Activated T-cell treated with anti-CD3 and anti-CD28 coated beads, Interleukin-2, amount 50 U/mL, for 4 hours (primary cell): ENCODE measurements around the gene ADRM1. TPM values are rescaled to one million over a fixed set of nuclear protein-coding genes. Genes with fewer than 3 reads are reported as not detected.

ENCODE experiments used
- ATAC-seq, 2 donors: fragments of 200-7000 bp; cut with Tn5 transposase; one replicate each; pipeline ENCODE4 v1.10.0; 2021
- DNase-seq: peaks from one replicate; pipeline ENCODE4 v3.0.0-alpha.2; 2020
- H3K27me3 Mint-ChIP-seq: one replicate; pipeline ENCODE4 v1.8.0; 2021; ENCODE audit warnings: low read depth, mixed read lengths
- H3K36me3 Mint-ChIP-seq: one replicate; pipeline ENCODE4 v1.8.0; 2022; ENCODE audit warnings: mixed read lengths; ENCODE audit not compliant: insufficient read depth
- H3K4me1 Mint-ChIP-seq: one replicate; pipeline ENCODE4 v1.8.0; 2021; ENCODE audit warnings: low read depth, mixed read lengths
- H3K4me3 Mint-ChIP-seq: one replicate; pipeline ENCODE4 v1.8.0; 2021; ENCODE audit warnings: mild to moderate bottlenecking, moderate library complexity, mixed read lengths
- H3K9me3 Mint-ChIP-seq: one replicate; pipeline ENCODE4 v1.8.0; 2021; ENCODE audit warnings: mixed read lengths
- total RNA-seq, 3 donors: library from RNA; stranded (reverse); gene quantifications; one replicate each; pipeline ENCODE4 v1.2.1, GENCODE V29; 2021

ADRM1 gene
- total RNA-seq, 3 donors from 2014 or later = 259 to 285 (median 274) TPM

- DNase-seq (no peak), ATAC-seq (no peak)
- Mint-ChIP-seq H3K4me1 (no peaks in the 10 kb centered on the region), H3K27me3 (peaks cover 9% of the 10 kb centered on the region), H3K36me3 (no peaks in the 10 kb centered on the region), H3K4me3 (no peak overlapping the region), H3K9me3 (no peaks in the 10 kb centered on the region)
Measured at GRCh38 chr20:62336775-62337557, 34.2 kb downstream of the ADRM1 start.

- ATAC-seq = no peak
- no peaks in the 10 kb centered on the region for H3K4me1 Mint-ChIP-seq
Measured at GRCh38 chr20:62337558-62338293, 34.9 kb downstream of the ADRM1 start.

GRCh38 chr20:62338294-62338620 lies 35.5 kb downstream of the ADRM1 start:
- peaks cover 9% of the 10 kb centered on the region for H3K27me3 Mint-ChIP-seq
- no peaks in the 10 kb centered on the region for H3K9me3 Mint-ChIP-seq
- ATAC-seq (no peak), DNase-seq (no peak)
- H3K36me3 Mint-ChIP-seq = no peaks in the 10 kb centered on the region
- H3K4me1 Mint-ChIP-seq = no peaks in the 10 kb centered on the region
- H3K4me3 Mint-ChIP-seq = no peak overlapping the region

More at GRCh38 chr20:62337558-62338293, 34.9 kb downstream of the ADRM1 start:
- Mint-ChIP-seq H3K27me3 (peaks cover 9% of the 10 kb centered on the region), H3K36me3 (no peaks in the 10 kb centered on the region), H3K4me3 (no peak overlapping the region), H3K9me3 (no peaks in the 10 kb centered on the region)
- no peak for DNase-seq

- ATAC-seq = no peak
- Mint-ChIP-seq H3K27me3 (peaks cover 9% of the 10 kb centered on the region), H3K9me3 (no peaks in the 10 kb centered on the region), H3K36me3 (no peaks in the 10 kb centered on the region), H3K4me3 (no peak overlapping the region), H3K4me1 (no peaks in the 10 kb centered on the region)
- DNase-seq = no peak
Measured at GRCh38 chr20:62339647-62340062, 36.9 kb downstream of the ADRM1 start.

- no peaks in the 10 kb centered on the region for H3K27me3 Mint-ChIP-seq
- no peaks in the 10 kb centered on the region for H3K4me1 Mint-ChIP-seq
- no peak for DNase-seq
- H3K4me3 Mint-ChIP-seq = no peak overlapping the region
- no peak for ATAC-seq
- H3K36me3 Mint-ChIP-seq = no peaks in the 10 kb centered on the region
- no peaks in the 10 kb centered on the region for H3K9me3 Mint-ChIP-seq
Measured at GRCh38 chr20:62342910-62343309, 40.1 kb downstream of the ADRM1 start.

GRCh38 chr20:62344092-62344491 lies 41.3 kb downstream of the ADRM1 start:
- Mint-ChIP-seq H3K36me3 (no peaks in the 10 kb centered on the region), H3K27me3 (no peaks in the 10 kb centered on the region), H3K9me3 (peaks cover 4% of the 10 kb centered on the region), H3K4me3 (no peak overlapping the region), H3K4me1 (no peaks in the 10 kb centered on the region)
- ATAC-seq = no peak
- no peak for DNase-seq

GRCh38 chr20:62344782-62345181 lies 42.0 kb downstream of the ADRM1 start:
- ATAC-seq = no peak
- H3K27me3 Mint-ChIP-seq = no peaks in the 10 kb centered on the region
- H3K36me3 Mint-ChIP-seq = no peaks in the 10 kb centered on the region
- no peaks in the 10 kb centered on the region for H3K4me1 Mint-ChIP-seq
- H3K9me3 Mint-ChIP-seq = peaks cover 4% of the 10 kb centered on the region
- DNase-seq = no peak
- H3K4me3 Mint-ChIP-seq = no peak overlapping the region

GRCh38 chr20:62345681-62346370 lies 43.0 kb downstream of the ADRM1 start:
- Mint-ChIP-seq H3K36me3 (no peaks in the 10 kb centered on the region), H3K9me3 (peaks cover 4% of the 10 kb centered on the region), H3K27me3 (no peaks in the 10 kb centered on the region), H3K4me3 (no peak overlapping the region), H3K4me1 (no peaks in the 10 kb centered on the region)
- ATAC-seq (no peak), DNase-seq (no peak)

- Mint-ChIP-seq H3K4me3 (no peak overlapping the region), H3K36me3 (no peaks in the 10 kb centered on the region), H3K27me3 (no peaks in the 10 kb centered on the region), H3K4me1 (no peaks in the 10 kb centered on the region), H3K9me3 (peaks cover 4% of the 10 kb centered on the region)
- ATAC-seq = no peak
- DNase-seq = no peak
Measured at GRCh38 chr20:62346398-62347150, 43.8 kb downstream of the ADRM1 start.

GRCh38 chr20:62347151-62347404 lies 44.3 kb downstream of the ADRM1 start:
- no peaks in the 10 kb centered on the region for H3K36me3 Mint-ChIP-seq
- no peaks in the 10 kb centered on the region for H3K27me3 Mint-ChIP-seq
- no peaks in the 10 kb centered on the region for H3K4me1 Mint-ChIP-seq
- ATAC-seq (no peak), DNase-seq (no peak)
- H3K9me3 Mint-ChIP-seq = peaks cover 4% of the 10 kb centered on the region
- no peak overlapping the region for H3K4me3 Mint-ChIP-seq

GRCh38 chr20:62347445-62347844 lies 44.6 kb downstream of the ADRM1 start:
- no peak for ATAC-seq
- Mint-ChIP-seq H3K4me3 (no peak overlapping the region), H3K27me3 (no peaks in the 10 kb centered on the region), H3K9me3 (peaks cover 4% of the 10 kb centered on the region), H3K4me1 (no peaks in the 10 kb centered on the region), H3K36me3 (no peaks in the 10 kb centered on the region)
- no peak for DNase-seq

- peaks cover 4% of the 10 kb centered on the region for H3K9me3 Mint-ChIP-seq
- no peak overlapping the region for H3K4me3 Mint-ChIP-seq
Measured at GRCh38 chr20:62348604-62349003, 45.8 kb downstream of the ADRM1 start.

GRCh38 chr20:62349556-62350097 lies 46.8 kb downstream of the ADRM1 start:
- Mint-ChIP-seq H3K36me3 (no peaks in the 10 kb centered on the region), H3K27me3 (no peaks in the 10 kb centered on the region), H3K4me1 (no peaks in the 10 kb centered on the region), H3K9me3 (peaks cover 4% of the 10 kb centered on the region), H3K4me3 (no peak overlapping the region)
- ATAC-seq (no peak), DNase-seq (no peak)

More at GRCh38 chr20:62348604-62349003, 45.8 kb downstream of the ADRM1 start:
- Mint-ChIP-seq H3K4me1 (no peaks in the 10 kb centered on the region), H3K36me3 (no peaks in the 10 kb centered on the region), H3K27me3 (no peaks in the 10 kb centered on the region)
- DNase-seq = no peak
- ATAC-seq = no peak

GRCh38 chr20:62350098-62350628 lies 47.4 kb downstream of the ADRM1 start:
- no peaks in the 10 kb centered on the region for H3K27me3 Mint-ChIP-seq
- H3K36me3 Mint-ChIP-seq = no peaks in the 10 kb centered on the region
- peaks cover 4% of the 10 kb centered on the region for H3K9me3 Mint-ChIP-seq
- H3K4me3 Mint-ChIP-seq = no peak overlapping the region
- DNase-seq (no peak), ATAC-seq (no peak)
- H3K4me1 Mint-ChIP-seq = no peaks in the 10 kb centered on the region
